ENCODE measurements around the gene ATP6V0E2. TPM values are rescaled to one million over a fixed set of nuclear protein-coding genes. Genes with fewer than 3 reads are reported as not detected.

The ATP6V0E2 gene
- total and polyA plus RNA-seq, 2 experiments from 2014 or later = 11.6 to 25.6 TPM

- TF ChIP-seq CTCF (IDR thresholded peaks at IDR 0.05; ENCODE audit: poor library complexity) (no peak), EZH2 (IDR thresholded peaks at IDR 0.05; ENCODE audit: borderline replicate concordance) (no peak), EZH2phosphoT487 (IDR thresholded peaks at IDR 0.05; ENCODE audit: low read depth, severe bottlenecking, unreplicated experiment) (no peak)
- Histone ChIP-seq H3K36me3 (replicated peaks; ENCODE audit: insufficient read depth, low read depth) (no peaks in the 10 kb centered on the region), H3K27ac (no peak overlapping the region)
Measured at GRCh38 chr7:149865437-149865836, 8.3 kb upstream of the ATP6V0E2 start.

GRCh38 chr7:149866139-149866778 is 7.5 kb upstream of the ATP6V0E2 start:
- Histone ChIP-seq H3K9me3 (ENCODE audit: low read depth) (no peaks in the 10 kb centered on the region), H3K27ac (no peak overlapping the region)
- 93% methylated on average over 16 of the region's 16 CpGs for WGBS (ENCODE audit: low lambda C conversion rate, missing lambda C conversion rate)

More at GRCh38 chr7:149865437-149865836, 8.3 kb upstream of the ATP6V0E2 start:
- 92% methylated on average over 6 of the region's 7 CpGs for WGBS (ENCODE audit: low lambda C conversion rate, missing lambda C conversion rate)
- Histone ChIP-seq H3K4me1 (ENCODE audit: insufficient read depth) (no peaks in the 10 kb centered on the region), H3K4me3 (no peak overlapping the region), H3K27me3 (no peaks in the 10 kb centered on the region), H4K20me1 (ENCODE audit: insufficient read depth, poor library complexity, severe bottlenecking) (no peaks in the 10 kb centered on the region), H3K4me2 (no peak overlapping the region), H3K9me2 (replicated peaks; ENCODE audit: insufficient read depth) (no peaks in the 10 kb centered on the region), H3K9me3 (ENCODE audit: low read depth) (no peaks in the 10 kb centered on the region), H3K79me2 (no peaks in the 10 kb centered on the region), H2AFZ (no peak overlapping the region)
- no peak for DNase-seq (ENCODE audit: low spot score)

GRCh38 chr7:149866779-149867447 is 6.9 kb upstream of the ATP6V0E2 start:
- Histone ChIP-seq H3K9me2 (replicated peaks; ENCODE audit: insufficient read depth) (no peaks in the 10 kb centered on the region), H2AFZ (no peak overlapping the region), H4K20me1 (ENCODE audit: insufficient read depth, poor library complexity, severe bottlenecking) (no peaks in the 10 kb centered on the region), H3K4me2 (no peak overlapping the region), H3K4me1 (ENCODE audit: insufficient read depth) (no peaks in the 10 kb centered on the region), H3K79me2 (no peaks in the 10 kb centered on the region), H3K4me3 (no peak overlapping the region), H3K27ac (no peak overlapping the region), H3K27me3 (no peaks in the 10 kb centered on the region), H3K36me3 (replicated peaks; ENCODE audit: insufficient read depth, low read depth) (no peaks in the 10 kb centered on the region), H3K9me3 (ENCODE audit: low read depth) (no peaks in the 10 kb centered on the region)
- TF ChIP-seq CTCF (IDR thresholded peaks at IDR 0.05; ENCODE audit: poor library complexity) = no peak
- no peak for TF ChIP-seq EZH2 (IDR thresholded peaks at IDR 0.05; ENCODE audit: borderline replicate concordance)
- no peak for TF ChIP-seq EZH2phosphoT487 (IDR thresholded peaks at IDR 0.05; ENCODE audit: low read depth, severe bottlenecking, unreplicated experiment)
- no peak for DNase-seq (ENCODE audit: low spot score)
- 81% methylated on average over 11 of the region's 11 CpGs for WGBS (ENCODE audit: low lambda C conversion rate, missing lambda C conversion rate)

More at GRCh38 chr7:149866139-149866778, 7.5 kb upstream of the ATP6V0E2 start:
- no peaks in the 10 kb centered on the region for H3K79me2 ChIP-seq
- no peak for TF ChIP-seq EZH2 (IDR thresholded peaks at IDR 0.05; ENCODE audit: borderline replicate concordance)
- TF ChIP-seq EZH2phosphoT487 (IDR thresholded peaks at IDR 0.05; ENCODE audit: low read depth, severe bottlenecking, unreplicated experiment) = no peak
- no peak for TF ChIP-seq CTCF (IDR thresholded peaks at IDR 0.05; ENCODE audit: poor library complexity)
- no peak overlapping the region for H3K4me2 ChIP-seq
- no peak for DNase-seq (ENCODE audit: low spot score)
- no peak overlapping the region for H2AFZ ChIP-seq
- no peaks in the 10 kb centered on the region for H3K27me3 ChIP-seq
- H3K36me3 ChIP-seq (replicated peaks; ENCODE audit: insufficient read depth, low read depth) = no peaks in the 10 kb centered on the region
- no peaks in the 10 kb centered on the region for H4K20me1 ChIP-seq (ENCODE audit: insufficient read depth, poor library complexity, severe bottlenecking)
- H3K4me3 ChIP-seq = no peak overlapping the region
- no peaks in the 10 kb centered on the region for H3K9me2 ChIP-seq (replicated peaks; ENCODE audit: insufficient read depth)
- H3K4me1 ChIP-seq (ENCODE audit: insufficient read depth) = no peaks in the 10 kb centered on the region

Measured in hepatocyte (in vitro differentiated cells).